OCI-LY1 (cell line): ENCODE results near the gene ANAPC5.

Experiments
- H2AFZ ChIP-seq: fragments of 200-600 bp; sonication (generic), shearing (Covaris generic); 2 replicates; pipeline ENCODE4 v1.6.0; 2014; ENCODE audit warnings: antibody characterized with exemption, mild to moderate bottlenecking, low read length
- H3F3A ChIP-seq: fragments of 200-600 bp; sonication (generic), shearing (Covaris generic); 2 replicates; pipeline ENCODE4 v1.6.0; 2014; ENCODE audit warnings: mild to moderate bottlenecking, antibody characterized with exemption, low read length, moderate library complexity; ENCODE audit not compliant: insufficient read depth
- H3K27ac ChIP-seq: fragments of 200-600 bp; sonication (generic); 2 replicates; pipeline ENCODE4 v1.5.1; 2014; ENCODE audit warnings: low read length, mixed run types, mild to moderate bottlenecking, low read depth; ENCODE audit not compliant: poor library complexity, severe bottlenecking
- H3K27me3 ChIP-seq: fragments of 200-600 bp; sonication (generic); 2 replicates; pipeline ENCODE4 v1.6.0; 2014; ENCODE audit warnings: antibody characterized with exemption, mild to moderate bottlenecking, low read length, moderate library complexity; ENCODE audit not compliant: insufficient read depth
- H3K36me3 ChIP-seq: fragments of 200-600 bp; sonication (generic); 2 replicates; pipeline ENCODE4 v1.6.1; 2014; ENCODE audit warnings: mild to moderate bottlenecking, antibody characterized with exemption, low read length, moderate library complexity, mixed read lengths; ENCODE audit not compliant: insufficient read depth
- H3K4me1 ChIP-seq: fragments of 200-600 bp; sonication (generic); 2 replicates; pipeline ENCODE4 v1.5.1; 2014; ENCODE audit warnings: mild to moderate bottlenecking, low read length, moderate library complexity; ENCODE audit not compliant: insufficient read depth, severe bottlenecking
- H3K4me2 ChIP-seq: fragments of 200-600 bp; sonication (generic), shearing (Covaris generic); 2 replicates; pipeline ENCODE4 v1.6.1; 2014; ENCODE audit warnings: low read length
- H3K4me3 ChIP-seq: fragments of 200-600 bp; sonication (generic); 2 replicates; pipeline ENCODE4 v1.5.1; 2014; ENCODE audit warnings: low read length, low read depth, mild to moderate bottlenecking, mixed read lengths; ENCODE audit not compliant: poor library complexity, severe bottlenecking
- H3K79me2 ChIP-seq: fragments of 200-600 bp; shearing (Covaris generic); 2 replicates; pipeline ENCODE4 v1.6.1; 2016; ENCODE audit warnings: mixed run types, low read length, mixed read lengths; ENCODE audit not compliant: insufficient read depth
- H3K9ac ChIP-seq: fragments of 200-600 bp; sonication (generic), shearing (Covaris generic); 2 replicates; pipeline ENCODE4 v1.6.1; 2014; ENCODE audit warnings: mild to moderate bottlenecking, low read length, mixed read lengths
- H3K9me2 ChIP-seq: fragments of 200-600 bp; sonication (generic), shearing (Covaris generic); 2 replicates; pipeline ENCODE4 v1.6.1; 2014; ENCODE audit warnings: low read depth, mild to moderate bottlenecking, low read length, mixed read lengths
- H3K9me3 ChIP-seq: fragments of 200-600 bp; shearing (Covaris generic); 2 replicates; pipeline ENCODE4 v1.6.1; 2014; ENCODE audit warnings: low read length, mixed read lengths
- H4K20me1 ChIP-seq: fragments of 200-600 bp; sonication (generic), shearing (Covaris generic); 2 replicates; pipeline ENCODE4 v1.6.0; 2016; ENCODE audit warnings: mild to moderate bottlenecking, low read length; ENCODE audit not compliant: insufficient read depth
- CTCF ChIP-seq: fragments of 200-600 bp; sonication (generic), shearing (Covaris generic); IDR thresholded peaks from 2 replicates; pipeline ENCODE4 v1.5.1; 2017; ENCODE audit warnings: mild to moderate bottlenecking, antibody characterized with exemption, low read length, moderate library complexity, mixed read lengths
- EZH2 ChIP-seq: fragments of 200-600 bp; sonication (generic), shearing (Covaris generic); IDR thresholded peaks from 2 replicates; pipeline ENCODE4 v1.8.0; 2017; ENCODE audit warnings: borderline replicate concordance, mixed run types, mild to moderate bottlenecking, antibody characterized with exemption, low read length, moderate library complexity, mixed read lengths

The ANAPC5 gene

GRCh38 chr12:121287267-121287954, 64.8 kb downstream of the ANAPC5 start:
- H3K79me2 ChIP-seq = no peaks in the 10 kb centered on the region; the same call in 1 of the 2 replicates
- no peak overlapping the region for H3K9ac ChIP-seq
- no peak overlapping the region for H2AFZ ChIP-seq
- H3K9me2 ChIP-seq = no peaks in the 10 kb centered on the region
- H3K27ac ChIP-seq = no peak overlapping the region
- no peaks in the 10 kb centered on the region for H3F3A ChIP-seq
- H4K20me1 ChIP-seq = no peaks in the 10 kb centered on the region
- no peak overlapping the region for H3K4me2 ChIP-seq
- no peak for TF ChIP-seq CTCF
- H3K9me3 ChIP-seq = no peaks in the 10 kb centered on the region
- H3K36me3 ChIP-seq = peaks cover 19% of the 10 kb centered on the region; the same call in 1 of the 2 replicates
- H3K4me1 ChIP-seq = peaks cover 17% of the 10 kb centered on the region
- no peak overlapping the region for H3K4me3 ChIP-seq
- no peaks in the 10 kb centered on the region for H3K27me3 ChIP-seq

- H3K9me2 ChIP-seq = no peaks in the 10 kb centered on the region
- H4K20me1 ChIP-seq = no peaks in the 10 kb centered on the region
- peaks cover 18% of the 10 kb centered on the region; the same call in 1 of the 2 replicates for H3K36me3 ChIP-seq
- H3K79me2 ChIP-seq = no peaks in the 10 kb centered on the region; the same call in 1 of the 2 replicates
- H2AFZ ChIP-seq = no peak overlapping the region
- H3K27me3 ChIP-seq = no peaks in the 10 kb centered on the region
- no peak overlapping the region for H3K4me3 ChIP-seq
- no peak for TF ChIP-seq CTCF
- TF ChIP-seq EZH2 = no peak
- no peak overlapping the region for H3K4me2 ChIP-seq
- no peak overlapping the region for H3K9ac ChIP-seq
- H3K9me3 ChIP-seq = no peaks in the 10 kb centered on the region
- peaks cover 17% of the 10 kb centered on the region for H3K4me1 ChIP-seq
- H3F3A ChIP-seq = no peaks in the 10 kb centered on the region
- no peak overlapping the region for H3K27ac ChIP-seq
Observed at GRCh38 chr12:121285856-121286255, 66.4 kb downstream of the ANAPC5 start.

GRCh38 chr12:121284551-121285390, 67.4 kb downstream of the ANAPC5 start:
- Histone ChIP-seq H3K4me3 (no peak overlapping the region), H3K4me2 (no peak overlapping the region), H3K27me3 (no peaks in the 10 kb centered on the region), H4K20me1 (no peaks in the 10 kb centered on the region), H2AFZ (no peak overlapping the region), H3K9me3 (no peaks in the 10 kb centered on the region), H3K36me3 (peaks cover 11% of the 10 kb centered on the region; the same call in 1 of the 2 replicates), H3K79me2 (no peaks in the 10 kb centered on the region), H3K9ac (no peak overlapping the region), H3K27ac (no peak overlapping the region), H3K4me1 (peaks cover 17% of the 10 kb centered on the region), H3K9me2 (no peaks in the 10 kb centered on the region), H3F3A (no peaks in the 10 kb centered on the region)
- TF ChIP-seq CTCF = no peak
